Measurements from ENCODE around the gene SUGCT. TPM values are rescaled to one million over a fixed set of nuclear protein-coding genes. Genes with fewer than 3 reads are reported as not detected.

Gene SUGCT
- total and polyA plus RNA-seq, 2 experiments from 2014 or later, result 21.4 to 57.8 TPM

DNA sequence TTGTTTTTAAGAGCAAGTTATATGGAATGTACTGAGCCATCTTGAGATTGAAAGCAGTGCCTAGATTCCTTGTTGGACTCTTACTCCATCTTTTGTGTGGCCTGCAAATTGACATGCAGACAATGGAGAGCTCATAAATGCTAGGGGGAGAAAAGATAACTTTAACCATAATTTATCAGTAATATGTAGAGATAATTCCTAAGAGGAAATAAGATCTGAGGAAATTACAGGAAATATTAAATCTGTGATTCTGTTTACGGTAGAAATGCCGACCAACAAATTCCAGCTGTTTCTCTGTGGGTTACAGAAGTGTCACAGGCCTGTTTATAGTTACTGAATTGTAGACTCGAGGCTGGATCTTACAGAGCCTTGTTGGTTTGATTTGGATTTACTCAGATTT, 348.0 kb downstream of the SUGCT start:
- TF ChIP-seq, protein P1, sequence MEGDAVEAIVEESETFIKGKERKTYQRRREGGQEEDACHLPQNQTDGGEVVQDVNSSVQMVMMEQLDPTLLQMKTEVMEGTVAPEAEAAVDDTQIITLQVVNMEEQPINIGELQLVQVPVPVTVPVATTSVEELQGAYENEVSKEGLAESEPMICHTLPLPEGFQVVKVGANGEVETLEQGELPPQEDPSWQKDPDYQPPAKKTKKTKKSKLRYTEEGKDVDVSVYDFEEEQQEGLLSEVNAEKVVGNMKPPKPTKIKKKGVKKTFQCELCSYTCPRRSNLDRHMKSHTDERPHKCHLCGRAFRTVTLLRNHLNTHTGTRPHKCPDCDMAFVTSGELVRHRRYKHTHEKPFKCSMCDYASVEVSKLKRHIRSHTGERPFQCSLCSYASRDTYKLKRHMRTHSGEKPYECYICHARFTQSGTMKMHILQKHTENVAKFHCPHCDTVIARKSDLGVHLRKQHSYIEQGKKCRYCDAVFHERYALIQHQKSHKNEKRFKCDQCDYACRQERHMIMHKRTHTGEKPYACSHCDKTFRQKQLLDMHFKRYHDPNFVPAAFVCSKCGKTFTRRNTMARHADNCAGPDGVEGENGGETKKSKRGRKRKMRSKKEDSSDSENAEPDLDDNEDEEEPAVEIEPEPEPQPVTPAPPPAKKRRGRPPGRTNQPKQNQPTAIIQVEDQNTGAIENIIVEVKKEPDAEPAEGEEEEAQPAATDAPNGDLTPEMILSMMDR (IDR thresholded peaks at IDR 0.05; ENCODE audit: low read depth, low read length), result no peak
- no peaks in the 10 kb centered on the region for H3K36me3 ChIP-seq

DNA sequence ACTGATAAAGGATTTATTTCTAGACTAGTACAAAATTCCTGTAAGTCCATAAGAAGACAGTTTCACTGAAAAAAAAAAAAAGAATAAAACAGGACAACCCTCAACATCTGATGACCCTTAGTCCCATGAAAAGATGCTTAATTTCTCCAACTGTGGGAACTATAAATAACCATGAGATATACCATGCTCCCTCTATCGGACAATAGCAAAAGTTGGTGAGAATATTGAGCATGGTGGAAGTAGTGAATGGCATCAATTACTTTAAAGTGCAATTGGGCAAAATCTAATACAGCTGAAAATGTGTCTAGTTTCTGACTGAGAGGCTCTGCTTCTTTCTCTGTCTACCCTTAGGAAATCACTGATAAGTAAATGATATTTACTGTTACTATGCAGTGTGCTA, 348.8 kb downstream of the SUGCT start:
- DNase-seq (ENCODE audit: low read depth in 1 of 2, low spot score in 1 of 2), result peak in 1 of 2 donors; percentile 9
- H3K4me1 ChIP-seq (ENCODE audit: low read depth), result no peaks in the 10 kb centered on the region
- H3K9me3 ChIP-seq (ENCODE audit: low read depth), result no peaks in the 10 kb centered on the region
- H3K27me3 ChIP-seq, result no peaks in the 10 kb centered on the region
- no peak overlapping the region for H3K27ac ChIP-seq
- H3K36me3 ChIP-seq, result no peaks in the 10 kb centered on the region
- H3K4me3 ChIP-seq, result no peak overlapping the region
- TF ChIP-seq, protein P1 (IDR thresholded peaks at IDR 0.05; ENCODE audit: low read depth, low read length), result peak; percentile 31

More for the DNA sequence above, 348.0 kb downstream of the SUGCT start:
- Histone ChIP-seq H3K27me3 (no peaks in the 10 kb centered on the region), H3K9me3 (ENCODE audit: low read depth) (no peaks in the 10 kb centered on the region), H3K27ac (no peak overlapping the region), H3K4me3 (no peak overlapping the region), H3K4me1 (ENCODE audit: low read depth) (no peaks in the 10 kb centered on the region)
- DNase-seq (ENCODE audit: low read depth in 1 of 2, low spot score in 1 of 2), result peak in 1 of 2 donors; percentile 57

DNA sequence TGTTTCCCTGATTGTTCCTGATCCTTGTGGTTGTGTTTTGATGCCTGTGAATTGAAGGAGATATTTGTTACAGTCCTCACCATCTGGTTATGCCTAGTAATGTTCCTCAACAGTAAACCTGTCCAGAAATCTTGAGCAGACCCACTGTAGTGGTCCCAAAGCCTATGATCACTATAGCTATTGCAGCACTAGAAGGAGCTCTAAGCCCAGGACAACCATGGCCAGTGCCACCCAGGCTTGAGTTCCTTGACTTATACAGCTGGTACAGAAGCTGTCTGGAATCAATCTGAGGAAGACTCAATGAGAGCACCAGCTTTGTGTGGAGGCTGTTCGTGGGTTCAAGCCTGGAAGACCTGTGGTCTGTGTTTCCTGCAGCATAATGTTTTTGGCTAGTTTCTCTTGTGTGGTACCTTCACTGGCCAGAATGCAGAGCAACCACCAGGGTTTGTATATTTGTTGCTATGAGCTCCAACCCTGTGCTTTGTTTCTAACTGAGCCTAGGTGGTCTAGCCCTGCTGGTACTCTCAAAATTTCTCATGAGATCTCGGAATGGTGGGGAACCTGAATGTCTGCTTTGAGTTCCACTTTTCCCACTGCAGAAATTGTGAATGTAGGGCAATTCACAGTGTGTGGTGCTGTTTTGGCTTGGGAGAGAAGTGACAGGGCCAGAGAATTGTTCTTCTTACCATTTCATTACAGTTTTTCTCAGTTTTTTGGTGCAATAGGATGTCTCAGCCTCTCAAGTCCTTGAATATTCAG, 355.2 kb downstream of the SUGCT start:
- no peak overlapping the region for H3K4me3 ChIP-seq
- no peaks in the 10 kb centered on the region for H3K36me3 ChIP-seq
- no peaks in the 10 kb centered on the region for H3K4me1 ChIP-seq (ENCODE audit: low read depth)
- H3K27ac ChIP-seq, result no peak overlapping the region
- no peaks in the 10 kb centered on the region for H3K9me3 ChIP-seq (ENCODE audit: low read depth)
- no peaks in the 10 kb centered on the region for H3K27me3 ChIP-seq
- DNase-seq (ENCODE audit: low read depth in 1 of 2, low spot score in 1 of 2), result peak in 1 of 2 donors; percentile 5
- TF ChIP-seq, protein P1 (IDR thresholded peaks at IDR 0.05; ENCODE audit: low read depth, low read length), result no peak

DNA sequence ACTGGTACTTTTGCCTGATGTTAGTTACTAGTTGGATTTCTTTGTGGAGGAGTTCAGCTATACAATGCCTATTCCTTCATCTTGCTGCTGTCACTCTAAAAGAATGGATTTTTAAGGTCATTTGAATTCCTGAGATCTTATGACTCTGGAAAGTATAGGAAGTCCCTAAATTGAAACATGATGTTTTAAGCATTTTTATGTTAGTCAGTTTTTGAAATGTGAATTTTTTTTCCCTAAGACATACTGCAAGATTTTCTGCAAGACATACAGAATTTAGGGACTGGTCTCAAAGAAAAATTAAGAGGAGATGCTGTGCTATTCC, 355.8 kb downstream of the SUGCT start:
- H3K27ac ChIP-seq, result no peak overlapping the region
- H3K36me3 ChIP-seq, result no peaks in the 10 kb centered on the region
- H3K4me3 ChIP-seq, result no peak overlapping the region
- H3K4me1 ChIP-seq (ENCODE audit: low read depth), result no peaks in the 10 kb centered on the region
- no peak for DNase-seq (ENCODE audit: low read depth in 1 of 2, low spot score in 1 of 2)
- TF ChIP-seq, protein P1 (IDR thresholded peaks at IDR 0.05; ENCODE audit: low read depth, low read length), result no peak
- H3K9me3 ChIP-seq (ENCODE audit: low read depth), result no peaks in the 10 kb centered on the region
- H3K27me3 ChIP-seq, result no peaks in the 10 kb centered on the region

DNA sequence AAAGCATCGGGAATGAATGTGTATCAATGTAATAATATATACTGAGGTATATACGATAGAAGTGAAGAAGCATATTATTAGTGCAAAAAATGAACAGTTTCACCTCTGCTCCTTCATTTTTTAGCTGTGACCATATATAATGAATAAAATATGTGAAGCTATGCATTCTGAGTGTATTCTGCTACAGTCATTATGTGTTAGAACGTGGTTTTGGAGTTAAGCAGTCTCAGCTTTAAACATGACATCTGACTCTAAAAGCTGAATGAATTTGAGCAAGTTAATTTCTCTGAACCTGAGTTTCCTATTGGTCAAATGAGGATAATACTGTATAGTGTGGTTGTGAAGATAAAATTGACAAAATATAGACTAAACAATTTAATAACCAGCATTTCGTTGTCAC, 358.1 kb downstream of the SUGCT start:
- H3K4me3 ChIP-seq, result no peak overlapping the region
- no peak overlapping the region for H3K27ac ChIP-seq
- TF ChIP-seq, protein P1 (IDR thresholded peaks at IDR 0.05; ENCODE audit: low read depth, low read length), result no peak
- H3K9me3 ChIP-seq (ENCODE audit: low read depth), result no peaks in the 10 kb centered on the region
- H3K36me3 ChIP-seq, result no peaks in the 10 kb centered on the region
- H3K4me1 ChIP-seq (ENCODE audit: low read depth), result no peaks in the 10 kb centered on the region
- H3K27me3 ChIP-seq, result no peaks in the 10 kb centered on the region
- no peak for DNase-seq (ENCODE audit: low read depth in 1 of 2, low spot score in 1 of 2)

Measured in cardiac muscle cell (in vitro differentiated cells and primary cell).